ENCODE measurements around the gene EZH1.
"Not testable (repeated sequence)": the region's sequence is repeated elsewhere in the genome, so short reads cannot be mapped to it uniquely, and the experiment has no call there.

Gene EZH1

GRCh38 chr17:42669977-42670788 is 74.7 kb downstream of the EZH1 start:
- peak; percentile 36 for DNase-seq (ENCODE audit: low read depth)

GRCh38 chr17:42669705-42669976 is 75.2 kb downstream of the EZH1 start:
- no peak for DNase-seq (ENCODE audit: low read depth)

- no peak for DNase-seq (ENCODE audit: low read depth)
Measured at GRCh38 chr17:42667088-42667951, 77.5 kb downstream of the EZH1 start.

GRCh38 chr17:42666126-42666525 is 78.7 kb downstream of the EZH1 start:
- DNase-seq (ENCODE audit: low read depth): not testable (repeated sequence)

GRCh38 chr17:42665581-42666001 is 79.2 kb downstream of the EZH1 start:
- no peak for DNase-seq (ENCODE audit: low read depth)

GRCh38 chr17:42660692-42661345 is 84.0 kb downstream of the EZH1 start:
- DNase-seq (ENCODE audit: low read depth): no peak

- not testable (repeated sequence) for DNase-seq (ENCODE audit: low read depth)
Measured at GRCh38 chr17:42659932-42660274, 84.9 kb downstream of the EZH1 start.

GRCh38 chr17:42659079-42659931 is 85.5 kb downstream of the EZH1 start, which contains the start of gene TUBG2:
Gene TUBG2, plus strand, starts transcription at chr17:42659284. Its CDS starts 220 bp downstream, at chr17:42659504.
- DNase-seq (ENCODE audit: low read depth): peak; percentile 57

- DNase-seq (ENCODE audit: low read depth): no peak
Measured at GRCh38 chr17:42657824-42658588, 86.8 kb downstream of the EZH1 start.

GRCh38 chr17:42655528-42655927 is 89.3 kb downstream of the EZH1 start:
- no peak for DNase-seq (ENCODE audit: low read depth)

GRCh38 chr17:42653179-42654124 is 91.4 kb downstream of the EZH1 start:
- no peak for DNase-seq (ENCODE audit: low read depth)

- no peak for DNase-seq (ENCODE audit: low read depth)
Measured at GRCh38 chr17:42651392-42651791, 93.4 kb downstream of the EZH1 start.

All from activated T-helper 9 cell treated with anti-CD3 and anti-CD28 coated beads, Interleukin-2, amount 50 U/mL, for 16 hours (primary cell).